Adrenal gland (tissue), 12 donors: ENCODE measurements around the gene RECK. TPM values are rescaled to one million over a fixed set of nuclear protein-coding genes. Genes with fewer than 3 reads are reported as not detected.
"Not testable (repeated sequence)": the region's sequence is repeated elsewhere in the genome, so short reads cannot be mapped to it uniquely, and the experiment has no call there.

Experiments used
- DNase-seq, 7 donors: peaks; one replicate each; pipeline ENCODE4 v3.0.0-alpha.2; 2019 to 2020
- H3K27ac ChIP-seq, 5 donors: fragments of 200-600 bp; sonication (generic) in 4 of 5; 1 replicate in 3 of 5; 2 replicates in 2 of 5; pipeline versions ENCODE4 v1.5.1 to v1.8.0; 2016 to 2020; ENCODE audit warnings: mild to moderate bottlenecking in 1 of 5
- H3K27me3 ChIP-seq: fragments of 200-600 bp; 2 replicates; pipeline ENCODE4 v1.8.0; 2021
- H3K36me3 ChIP-seq, 2 donors: fragments of 200-600 bp; replicated peaks in 1 of 2; 1 replicate in 1 of 2; 2 replicates in 1 of 2; pipeline versions ENCODE4 v1.5.1 to v1.8.0; 2018 to 2022
- H3K4me1 ChIP-seq, 2 donors: fragments of 200-600 bp; replicated peaks in 1 of 2; 1 replicate in 1 of 2; 2 replicates in 1 of 2; pipeline versions ENCODE4 v1.5.1 to v1.8.0; 2018 to 2021
- H3K4me3 ChIP-seq, 4 donors: fragments of 200-600 bp; sonication (generic) in 3 of 4; one replicate each; pipeline ENCODE4 v1.5.1; 2016 to 2018
- H3K9me3 ChIP-seq, 3 donors: fragments of 200-600 bp; sonication (generic) in 1 of 3; replicated peaks in 1 of 3; 1 replicate in 2 of 3; 2 replicates in 1 of 3; pipeline versions ENCODE4 v1.5.1 to v1.8.0; 2016 to 2021
- CTCF ChIP-seq, 6 experiments: fragments of 450-650 bp in 4 of 6; fragments of 200-600 bp in 2 of 6; sonication (generic) in 1 of 6; IDR thresholded peaks; 1 replicate in 5 of 6; 2 replicates in 1 of 6; pipeline versions ENCODE4 v1.5.1 to v1.8.0; 2016 to 2021; ENCODE audit warnings: antibody characterized with exemption in 6 of 6, mild to moderate bottlenecking in 2 of 6, moderate library complexity in 1 of 6
- POLR2A ChIP-seq, 2 donors: fragments of 450-650 bp; IDR thresholded peaks; one replicate each; pipeline ENCODE4 v1.6.1; 2017; ENCODE audit warnings: antibody characterized with exemption in 2 of 2, mild to moderate bottlenecking in 2 of 2, moderate library complexity in 1 of 2
- WGBS, 4 donors: extraction: QIAGEN DNeasy Blood & Tissue Kit in 2 of 4; methylation state at CpG; one replicate each; pipeline versions ENCODE4 v1.1.5 to v1.1.7; 2013 to 2017; 5-methylcytosine and 5-hydroxymethylcytosine counted together
- intact Hi-C, 2 donors: fragments of 100-400 bp; cut with DNase I; formaldehyde crosslinking; loops; one replicate each; pipeline versions ENCODE4 v1.14.1 to v1.15.0; 2022 to 2023
- polyA plus RNA-seq, 3 donors: library from polyadenylated mRNA; stranded (reverse); fragments of 200-250 nt in 2 of 3; fragments of 350-450 nt in 1 of 3; fragmentation: Illumina TruSeq in 1 of 3; extraction: RNeasy Lipid Tissue Mini Kit (QIAGEN cat#74804) in 1 of 3; gene quantifications; one replicate each; pipeline ENCODE4 v1.2.3, GENCODE V29; 2013 to 2014
- total RNA-seq, 9 donors: library from RNA; depleted of rRNA in 4 of 9; stranded (reverse); fragments of >200 nt in 4 of 9; fragments of 120-200 nt in 1 of 9; fragmentation: NEBNext Ultra II Directional in 1 of 9; extraction: Animal tissue kit (Norgen Biotek cat#: 25700) in 1 of 9; gene quantifications; one replicate each; pipeline versions ENCODE4 v1.1.0 to v1.2.4, GENCODE V29; 2013 to 2023
- donor health status: healthy with polysubstance abuse.
- donor health status: Bipolar disorder and iron deficiency.
- donor health status: DM: yes; HTN: yes; CAD: no.
- donor health status: DM: no; HTN: no; CAD: no.
- donor health status: DM: no; HTN: no; CAD: no.
- donor health status: DM: yes; HTN: yes; CAD: no.

RECK gene
- total and polyA plus RNA-seq, 12 donors, result 4.1 to 15.8 (median 9.6) TPM

GRCh38 chr9:36078051-36078450 is 41.3 kb downstream of the RECK start:
- intact Hi-C loops, result no loop called here
- no peak for TF ChIP-seq POLR2A (IDR thresholded peaks at IDR 0.05)
- no peak for TF ChIP-seq CTCF (IDR thresholded peaks at IDR 0.05)
- 72 to 95% (median 85%) methylated on average over 1 of the region's 1 CpG for WGBS, 4 donors
- Histone ChIP-seq H3K4me1 (peaks cover 7 to 10% of the 10 kb centered on the region in 2 donors), H3K27ac (no peak overlapping the region), H3K27me3 (no peaks in the 10 kb centered on the region), H3K9me3 (no peaks in the 10 kb centered on the region), H3K4me3 (no peak overlapping the region), H3K36me3 (no peaks in the 10 kb centered on the region)
- no peak for DNase-seq

GRCh38 chr9:36080519-36080918 is 43.8 kb downstream of the RECK start:
- TF ChIP-seq CTCF (IDR thresholded peaks at IDR 0.05) (no peak), POLR2A (IDR thresholded peaks at IDR 0.05) (no peak)
- DNase-seq, result no peak
- Histone ChIP-seq H3K36me3 (no peaks in the 10 kb centered on the region), H3K9me3 (no peaks in the 10 kb centered on the region), H3K27me3 (no peaks in the 10 kb centered on the region), H3K27ac (no peak overlapping the region), H3K4me1 (no peaks in the 10 kb centered on the region), H3K4me3 (no peak overlapping the region)
- WGBS, 4 donors, result 82 to 89% (median 86%) methylated on average over 3 of the region's 3 CpGs
- intact Hi-C loops, result no loop called here

GRCh38 chr9:36082931-36083330 is 46.2 kb downstream of the RECK start:
- DNase-seq, result no peak
- no peak overlapping the region for H3K4me3 ChIP-seq
- no peaks in the 10 kb centered on the region for H3K4me1 ChIP-seq
- intact Hi-C loops, result no loop called here
- H3K36me3 ChIP-seq, result no peaks in the 10 kb centered on the region
- TF ChIP-seq POLR2A (IDR thresholded peaks at IDR 0.05) (no peak), CTCF (IDR thresholded peaks at IDR 0.05) (no peak)
- no peaks in the 10 kb centered on the region for H3K27me3 ChIP-seq
- 90 to 93% (median 91%) methylated on average over 5 of the region's 5 CpGs for WGBS, 4 donors
- H3K27ac ChIP-seq, result no peak overlapping the region
- H3K9me3 ChIP-seq, result no peaks in the 10 kb centered on the region

GRCh38 chr9:36086442-36086841 is 49.7 kb downstream of the RECK start:
- no peak for DNase-seq
- Histone ChIP-seq H3K27me3 (no peaks in the 10 kb centered on the region), H3K9me3 (no peaks in the 10 kb centered on the region), H3K27ac (no peak overlapping the region), H3K4me1 (peaks cover 0 to 8% of the 10 kb centered on the region in 2 donors), H3K36me3 (peaks cover 0 to 3% of the 10 kb centered on the region in 2 donors), H3K4me3 (no peak overlapping the region)
- intact Hi-C loops, result no loop called here
- WGBS, 4 donors, result 91 to 97% (median 94%) methylated on average over 7 of the region's 7 CpGs
- TF ChIP-seq POLR2A (IDR thresholded peaks at IDR 0.05), result no peak
- TF ChIP-seq CTCF (IDR thresholded peaks at IDR 0.05), result no peak

- H3K9me3 ChIP-seq, H3K36me3 ChIP-seq, H3K4me3 ChIP-seq, H3K27me3 ChIP-seq, intact Hi-C loops, H3K27ac ChIP-seq, DNase-seq: not testable (repeated sequence)
- H3K4me1 ChIP-seq, result peaks cover 0 to 13% of the 10 kb centered on the region in 2 donors
These were observed 50.3 kb downstream of the RECK start for GRCh38 chr9:36087054-36087453.
